Sigmoid colon (tissue), 7 donors: ENCODE results near the gene WDR11. TPM values are rescaled to one million over a fixed set of nuclear protein-coding genes. Genes with fewer than 3 reads are reported as not detected.

ENCODE experiments used
- DNase-seq: peaks from one replicate; pipeline ENCODE4 v3.0.0-alpha.2; 2019
- H3K27ac ChIP-seq, 4 donors: fragments of 200-600 bp; sonication (generic); one replicate each; pipeline ENCODE4 v1.5.1; 2016 to 2019; ENCODE audit warnings: mild to moderate bottlenecking in 1 of 4
- H3K27me3 ChIP-seq, 3 donors: fragments of 200-600 bp; sonication (generic); one replicate each; pipeline ENCODE4 v1.5.1; 2019; ENCODE audit warnings: mild to moderate bottlenecking in 1 of 3
- H3K36me3 ChIP-seq, 4 donors: fragments of 200-600 bp; sonication (generic); one replicate each; pipeline ENCODE4 v1.5.1; 2016 to 2019
- H3K4me1 ChIP-seq, 4 donors: fragments of 200-600 bp; sonication (generic); one replicate each; pipeline ENCODE4 v1.5.1; 2017 to 2019
- H3K4me3 ChIP-seq, 4 donors: fragments of 200-600 bp; sonication (generic); one replicate each; pipeline ENCODE4 v1.5.1; 2017 to 2019; ENCODE audit warnings: mild to moderate bottlenecking in 2 of 4, moderate library complexity in 1 of 4
- H3K9me3 ChIP-seq, 4 donors: fragments of 200-600 bp in 3 of 4; sonication (generic) in 3 of 4; one replicate each; pipeline versions ENCODE4 v1.5.1 to v1.6.1; 2013 to 2019
- CTCF ChIP-seq, 4 experiments: fragments of 450-650 bp in 3 of 4; fragments of 200-600 bp in 1 of 4; IDR thresholded peaks; one replicate each; pipeline ENCODE4 v1.5.1; 2016 to 2019; ENCODE audit warnings: antibody characterized with exemption in 4 of 4, mild to moderate bottlenecking in 3 of 4, moderate library complexity in 2 of 4
- EP300 ChIP-seq, 4 donors: sonication (generic); formaldehyde crosslinking; IDR thresholded peaks; one replicate each; pipeline ENCODE4 v1.6.1; 2017; ENCODE audit warnings: antibody characterized with exemption in 4 of 4
- POLR2A ChIP-seq, 2 donors: fragments of 450-650 bp; IDR thresholded peaks; one replicate each; pipeline ENCODE4 v1.6.1; 2016; ENCODE audit warnings: antibody characterized with exemption in 2 of 2, mild to moderate bottlenecking in 2 of 2, moderate library complexity in 2 of 2
- POLR2AphosphoS5 ChIP-seq, 4 donors: sonication (generic); formaldehyde crosslinking; IDR thresholded peaks; one replicate each; pipeline ENCODE4 v1.6.1; 2017; ENCODE audit warnings: antibody characterized with exemption in 4 of 4
- WGBS, 2 donors: extraction: QIAGEN DNeasy Blood & Tissue Kit; methylation state at CpG; one replicate each; pipeline ENCODE4 v1.1.7; 2013; 5-methylcytosine and 5-hydroxymethylcytosine counted together
- intact Hi-C: fragments of 100-400 bp; cut with DNase I; formaldehyde crosslinking; loops from one replicate; pipeline ENCODE4 v1.15.1; 2023
- polyA plus RNA-seq, 3 donors: library from polyadenylated mRNA; stranded (reverse); fragments of 200-250 nt; gene quantifications; one replicate each; pipeline ENCODE4 v1.2.3, GENCODE V29; 2013
- total RNA-seq, 4 donors: library from RNA; depleted of rRNA; stranded (reverse); fragments of >200 nt; gene quantifications; one replicate each; pipeline ENCODE4 v1.1.0, GENCODE V29; 2016
- donor health status: healthy with polysubstance abuse.
- donor health status: Bipolar disorder and iron deficiency.
- donor health status: healthy.

The WDR11 gene
- total and polyA plus RNA-seq, 7 donors, result 18.5 to 65.1 (median 40.3) TPM

DNA sequence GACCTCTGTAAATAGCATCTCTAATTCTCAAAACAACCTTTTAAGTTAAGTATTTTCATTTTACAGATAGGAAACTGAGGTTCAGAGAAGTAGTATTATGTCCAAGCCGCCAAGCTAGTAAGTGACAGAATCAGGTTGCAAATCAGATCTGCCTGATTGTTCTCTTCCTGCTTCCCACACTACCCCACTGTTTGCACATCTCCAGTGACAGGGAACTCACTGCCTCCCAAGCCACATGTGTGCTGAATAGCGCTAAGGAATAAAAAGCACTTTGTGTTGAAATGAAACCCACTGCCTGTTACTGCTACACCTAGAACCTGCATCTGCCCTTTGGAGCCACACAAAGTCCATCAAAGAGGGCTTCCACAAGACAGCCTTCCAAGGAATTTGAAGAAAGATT is 45.1 kb upstream of the WDR11 start:
- DNase-seq, result no peak
- TF ChIP-seq CTCF (IDR thresholded peaks at IDR 0.05), result no peak
- no peak for TF ChIP-seq POLR2AphosphoS5 (IDR thresholded peaks at IDR 0.05)
- TF ChIP-seq EP300 (IDR thresholded peaks at IDR 0.05), result no peak
- TF ChIP-seq POLR2A (IDR thresholded peaks at IDR 0.05), result no peak
- 92 to 94% methylated on average over 2 of the region's 2 CpGs for WGBS, 2 donors
- intact Hi-C loops, result no loop called here
- Histone ChIP-seq H3K27ac (no peak overlapping the region), H3K36me3 (no peaks in the 10 kb centered on the region), H3K4me3 (no peak overlapping the region), H3K9me3 (no peaks in the 10 kb centered on the region), H3K4me1 (no peaks in the 10 kb centered on the region), H3K27me3 (no peaks in the 10 kb centered on the region)

DNA sequence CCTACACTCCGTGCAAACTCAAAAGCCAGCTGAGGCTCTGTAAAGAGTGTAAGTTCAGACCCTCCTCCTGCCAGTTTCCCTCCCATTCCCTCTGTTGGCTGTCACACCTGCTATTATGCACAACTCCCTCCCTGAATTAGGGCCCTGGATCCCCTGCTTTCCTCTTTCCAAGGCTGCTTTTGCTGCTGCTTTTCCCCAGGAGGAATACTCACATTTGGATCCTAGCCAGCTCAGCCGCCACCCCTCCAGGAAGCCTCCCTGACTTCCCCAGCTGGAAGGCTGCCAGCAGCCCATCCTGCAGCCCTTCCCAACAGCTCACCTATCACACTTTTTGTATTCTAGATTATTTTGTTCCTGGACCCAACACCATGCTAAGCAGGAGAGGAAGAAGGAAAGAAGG is 40.9 kb upstream of the WDR11 start:
- no peak for DNase-seq
- Histone ChIP-seq H3K4me1 (no peaks in the 10 kb centered on the region), H3K36me3 (no peaks in the 10 kb centered on the region), H3K27me3 (no peaks in the 10 kb centered on the region), H3K4me3 (no peak overlapping the region), H3K27ac (no peak overlapping the region), H3K9me3 (no peaks in the 10 kb centered on the region)
- no peak for TF ChIP-seq EP300 (IDR thresholded peaks at IDR 0.05)
- TF ChIP-seq CTCF (IDR thresholded peaks at IDR 0.05), result no peak
- TF ChIP-seq POLR2AphosphoS5 (IDR thresholded peaks at IDR 0.05), result no peak
- TF ChIP-seq POLR2A (IDR thresholded peaks at IDR 0.05), result no peak
- 12 to 34% methylated on average over 2 of the region's 2 CpGs for WGBS, 2 donors
- intact Hi-C loops, result no loop called here

DNA sequence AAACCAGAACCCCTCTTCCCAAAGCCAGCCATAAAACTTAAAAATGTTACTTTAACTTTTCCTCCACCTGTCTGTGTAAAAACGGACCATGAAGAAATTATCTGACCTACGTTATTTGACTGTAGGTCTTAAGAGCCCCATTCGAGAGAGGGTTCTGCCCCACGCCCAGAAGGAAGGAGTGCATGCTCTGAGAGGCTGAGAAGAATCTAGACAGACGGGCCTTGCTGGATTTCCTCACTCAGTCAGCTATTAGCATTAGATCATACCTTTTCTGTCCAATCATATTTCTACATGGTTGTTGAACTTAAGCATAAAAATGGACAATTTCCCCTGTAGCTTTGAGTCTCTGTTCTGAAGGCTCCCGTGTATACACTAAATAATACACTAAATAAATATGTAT is 38.1 kb upstream of the WDR11 start:
- TF ChIP-seq POLR2A (IDR thresholded peaks at IDR 0.05) (no peak), CTCF (IDR thresholded peaks at IDR 0.05) (no peak), POLR2AphosphoS5 (IDR thresholded peaks at IDR 0.05) (no peak), EP300 (IDR thresholded peaks at IDR 0.05) (no peak)
- H3K4me1 ChIP-seq, result no peaks in the 10 kb centered on the region
- no peaks in the 10 kb centered on the region for H3K36me3 ChIP-seq
- intact Hi-C loops, result no loop called here
- WGBS, 2 donors, result 30 to 72% methylated on average over 6 of the region's 6 CpGs
- DNase-seq, result no peak
- no peaks in the 10 kb centered on the region for H3K9me3 ChIP-seq
- H3K27me3 ChIP-seq, result no peaks in the 10 kb centered on the region
- no peak overlapping the region for H3K4me3 ChIP-seq
- no peak overlapping the region for H3K27ac ChIP-seq

- 85 to 88% methylated on average over 4 of the region's 4 CpGs for WGBS, 2 donors
- Histone ChIP-seq H3K36me3 (no peaks in the 10 kb centered on the region), H3K27ac (no peak overlapping the region), H3K9me3 (no peaks in the 10 kb centered on the region), H3K27me3 (peaks cover 0 to 6% (median 0%) of the 10 kb centered on the region in 3 donors), H3K4me1 (no peaks in the 10 kb centered on the region), H3K4me3 (no peak overlapping the region)
- TF ChIP-seq EP300 (IDR thresholded peaks at IDR 0.05) (no peak), CTCF (IDR thresholded peaks at IDR 0.05) (no peak)
- intact Hi-C loops, result no loop called here
- DNase-seq, result no peak
Observed at GRCh38 chr10:120818301-120818700, 32.9 kb upstream of the WDR11 start.

GRCh38 chr10:120819366-120819765 is 31.8 kb upstream of the WDR11 start:
- intact Hi-C loops, result no loop called here
- no peaks in the 10 kb centered on the region for H3K36me3 ChIP-seq

More at GRCh38 chr10:120819366-120819765, 31.8 kb upstream of the WDR11 start:
- no peak overlapping the region for H3K4me3 ChIP-seq
- no peaks in the 10 kb centered on the region for H3K4me1 ChIP-seq
- no peak overlapping the region for H3K27ac ChIP-seq
- 85 to 92% methylated on average over 6 of the region's 6 CpGs for WGBS, 2 donors
- TF ChIP-seq EP300 (IDR thresholded peaks at IDR 0.05) (no peak), CTCF (IDR thresholded peaks at IDR 0.05) (no peak), POLR2A (IDR thresholded peaks at IDR 0.05) (no peak), POLR2AphosphoS5 (IDR thresholded peaks at IDR 0.05) (no peak)
- no peak for DNase-seq
- no peaks in the 10 kb centered on the region for H3K9me3 ChIP-seq
- peaks cover 0 to 6% (median 0%) of the 10 kb centered on the region in 3 donors for H3K27me3 ChIP-seq
